Fibroblast of lung (primary cell): ENCODE results near the gene LINC01488.

Experiments
- EZH2 ChIP-seq: IDR thresholded peaks from 2 replicates; pipeline ENCODE4 v1.5.1; 2012; ENCODE audit warnings: low read length, control low read depth, mild to moderate bottlenecking; ENCODE audit errors: missing control alignments
- TF ChIP-seq, protein P1 (sequence below), 2 donors: IDR thresholded peaks in 1 of 2; conservative IDR thresholded peaks in 1 of 2; 1 replicate in 1 of 2; 2 replicates in 1 of 2; pipeline ENCODE4 v1.5.1; 2011 to 2012; ENCODE audit warnings: low read length in 2 of 2, control low read depth in 1 of 2, inconsistent platforms in 1 of 2, low read depth in 1 of 2, mild to moderate bottlenecking in 1 of 2

DNA sequence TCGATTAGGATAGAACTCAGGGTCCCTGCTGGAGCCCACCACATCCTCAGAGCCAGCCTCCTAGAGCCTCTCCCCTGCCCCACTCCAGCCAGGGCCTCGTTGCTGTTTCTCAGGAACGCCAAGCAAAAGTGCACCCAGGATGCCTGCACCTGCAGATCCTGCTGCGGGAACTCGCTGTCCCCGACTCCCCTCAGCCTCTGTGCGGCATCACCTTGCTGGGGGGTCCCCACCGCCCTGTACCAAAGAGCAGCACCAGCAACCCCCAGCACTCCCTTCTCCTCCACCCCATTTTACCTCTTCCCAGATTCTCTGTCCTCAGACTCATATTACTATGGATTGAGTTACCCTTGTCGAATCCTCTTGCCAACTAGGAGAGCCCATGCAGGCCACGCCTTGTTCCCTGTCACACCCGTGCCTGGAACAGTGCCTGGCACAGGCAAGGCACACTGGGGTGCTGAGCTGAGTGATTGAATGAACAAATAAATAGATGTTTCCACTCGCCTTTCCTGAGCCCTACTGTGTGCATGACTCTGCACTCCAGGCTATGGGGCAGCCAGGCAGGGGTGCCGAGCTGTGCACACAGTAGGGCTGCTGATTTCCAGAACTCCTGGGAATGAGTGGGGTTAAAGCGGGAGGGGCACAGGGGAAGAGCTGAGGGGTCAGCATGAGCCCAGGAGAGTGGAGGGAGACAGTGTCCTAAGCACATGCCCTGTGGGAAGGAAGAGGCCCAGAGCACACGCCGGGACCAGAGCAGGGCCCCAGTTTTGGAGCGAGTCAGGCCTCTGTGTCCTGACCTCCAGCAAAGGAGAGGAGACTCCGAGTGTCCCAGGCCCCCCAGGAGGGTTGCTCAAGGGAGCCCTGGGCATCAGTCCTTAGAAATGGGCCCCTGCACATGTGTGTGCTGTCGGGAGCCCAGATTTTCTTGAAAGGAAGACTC, 44.3 kb downstream of the LINC01488 start:
- TF ChIP-seq EZH2: no peak
- TF ChIP-seq, protein P1, sequence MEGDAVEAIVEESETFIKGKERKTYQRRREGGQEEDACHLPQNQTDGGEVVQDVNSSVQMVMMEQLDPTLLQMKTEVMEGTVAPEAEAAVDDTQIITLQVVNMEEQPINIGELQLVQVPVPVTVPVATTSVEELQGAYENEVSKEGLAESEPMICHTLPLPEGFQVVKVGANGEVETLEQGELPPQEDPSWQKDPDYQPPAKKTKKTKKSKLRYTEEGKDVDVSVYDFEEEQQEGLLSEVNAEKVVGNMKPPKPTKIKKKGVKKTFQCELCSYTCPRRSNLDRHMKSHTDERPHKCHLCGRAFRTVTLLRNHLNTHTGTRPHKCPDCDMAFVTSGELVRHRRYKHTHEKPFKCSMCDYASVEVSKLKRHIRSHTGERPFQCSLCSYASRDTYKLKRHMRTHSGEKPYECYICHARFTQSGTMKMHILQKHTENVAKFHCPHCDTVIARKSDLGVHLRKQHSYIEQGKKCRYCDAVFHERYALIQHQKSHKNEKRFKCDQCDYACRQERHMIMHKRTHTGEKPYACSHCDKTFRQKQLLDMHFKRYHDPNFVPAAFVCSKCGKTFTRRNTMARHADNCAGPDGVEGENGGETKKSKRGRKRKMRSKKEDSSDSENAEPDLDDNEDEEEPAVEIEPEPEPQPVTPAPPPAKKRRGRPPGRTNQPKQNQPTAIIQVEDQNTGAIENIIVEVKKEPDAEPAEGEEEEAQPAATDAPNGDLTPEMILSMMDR (conservative IDR thresholded peaks at IDR 0.05 in 1 of 2, IDR thresholded peaks at IDR 0.05 in 1 of 2; ENCODE audit: low read depth in 1 of 2, low read length in 2 of 2): no peak
